Neural progenitor cell (in vitro differentiated cells): ENCODE results near the gene HUNK.

Experiments
- EZH2 ChIP-seq: fragments of 200-600 bp; sonication (generic); IDR thresholded peaks from 2 replicates; pipeline ENCODE4 v1.6.1; 2017; ENCODE audit warnings: antibody characterized with exemption, mild to moderate bottlenecking, moderate library complexity
- EZH2phosphoT487 ChIP-seq: fragments of 200-600 bp; sonication (generic); IDR thresholded peaks from 2 replicates; pipeline ENCODE4 v1.6.1; 2017; ENCODE audit warnings: antibody characterized with exemption
- TF ChIP-seq, protein P1 (sequence below): fragments of 200-600 bp; sonication (generic); IDR thresholded peaks from 2 replicates; pipeline ENCODE4 v1.5.1; 2017; ENCODE audit warnings: antibody characterized with exemption, mild to moderate bottlenecking

DNA sequence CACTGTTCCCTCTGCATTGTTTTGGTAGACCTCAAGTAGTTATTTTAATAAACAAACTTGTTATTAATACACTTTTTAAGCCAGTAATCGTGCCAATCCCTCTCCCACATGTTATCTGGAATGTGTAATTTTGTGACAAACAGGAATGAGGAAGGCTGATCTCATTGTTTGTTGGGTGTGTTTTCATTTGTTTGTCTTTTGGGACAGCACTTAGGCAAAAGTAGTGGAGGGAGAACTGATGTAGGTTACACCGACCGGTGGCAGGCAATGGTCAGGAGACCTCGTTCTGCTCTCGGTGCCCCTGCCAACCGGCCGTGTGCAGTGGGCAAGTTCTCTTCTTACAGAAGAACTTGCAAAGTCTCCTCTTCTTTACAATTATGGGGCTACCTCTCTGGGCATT lies 99.8 kb downstream of the HUNK start:
- TF ChIP-seq, protein P1, sequence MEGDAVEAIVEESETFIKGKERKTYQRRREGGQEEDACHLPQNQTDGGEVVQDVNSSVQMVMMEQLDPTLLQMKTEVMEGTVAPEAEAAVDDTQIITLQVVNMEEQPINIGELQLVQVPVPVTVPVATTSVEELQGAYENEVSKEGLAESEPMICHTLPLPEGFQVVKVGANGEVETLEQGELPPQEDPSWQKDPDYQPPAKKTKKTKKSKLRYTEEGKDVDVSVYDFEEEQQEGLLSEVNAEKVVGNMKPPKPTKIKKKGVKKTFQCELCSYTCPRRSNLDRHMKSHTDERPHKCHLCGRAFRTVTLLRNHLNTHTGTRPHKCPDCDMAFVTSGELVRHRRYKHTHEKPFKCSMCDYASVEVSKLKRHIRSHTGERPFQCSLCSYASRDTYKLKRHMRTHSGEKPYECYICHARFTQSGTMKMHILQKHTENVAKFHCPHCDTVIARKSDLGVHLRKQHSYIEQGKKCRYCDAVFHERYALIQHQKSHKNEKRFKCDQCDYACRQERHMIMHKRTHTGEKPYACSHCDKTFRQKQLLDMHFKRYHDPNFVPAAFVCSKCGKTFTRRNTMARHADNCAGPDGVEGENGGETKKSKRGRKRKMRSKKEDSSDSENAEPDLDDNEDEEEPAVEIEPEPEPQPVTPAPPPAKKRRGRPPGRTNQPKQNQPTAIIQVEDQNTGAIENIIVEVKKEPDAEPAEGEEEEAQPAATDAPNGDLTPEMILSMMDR = no peak
- TF ChIP-seq EZH2phosphoT487 (no peak), EZH2 (no peak)
